A673 (cell line): Measurements from ENCODE around the gene CPT1A. TPM values are rescaled to one million over a fixed set of nuclear protein-coding genes. Genes with fewer than 3 reads are reported as not detected.

Experiments
- BruUV-seq: library from RNA; stranded (reverse); fragments of 400-500 nt; replicated peaks from 2 replicates; lab custom pipeline; 2021; lab: Mats Ljungman, UMichigan
- CTCF ChIA-PET: fragments of 300-600 bp; sonication (Branson Sonifier 250); formaldehyde crosslinking; loops from one replicate; lab custom pipeline; 2022; ENCODE audit warnings: antibody characterized with exemption; lab: Charles Lee
- POLR2A ChIA-PET: fragments of 300-600 bp; sonication (Branson Sonifier 250); formaldehyde crosslinking; loops from one replicate; lab custom pipeline; 2022; ENCODE audit warnings: antibody characterized with exemption; ENCODE audit not compliant: low non-redundant PET; lab: Charles Lee
- DNase-seq: peaks from one replicate; pipeline ENCODE4 v3.0.0-alpha.2; 2015; ENCODE audit warnings: low spot score
- H3K27ac ChIP-seq: fragments of 200-600 bp; sonication (generic); 2 replicates; pipeline ENCODE4 v1.5.1; 2016; ENCODE audit warnings: mixed run types, low read depth, mild to moderate bottlenecking, mixed read lengths, antibody characterized with exemption, low read length; ENCODE audit not compliant: poor library complexity, severe bottlenecking
- H3K27me3 ChIP-seq: fragments of 200-600 bp; sonication (generic); replicated peaks from 2 replicates; pipeline ENCODE4 v1.6.1; 2017; ENCODE audit warnings: mixed run types, low read depth, mild to moderate bottlenecking, mixed read lengths, antibody characterized with exemption, low read length; ENCODE audit not compliant: insufficient read depth, poor library complexity
- H3K36me3 ChIP-seq: fragments of 200-600 bp; sonication (generic); 2 replicates; pipeline ENCODE4 v1.6.1; 2016; ENCODE audit warnings: mixed run types, mild to moderate bottlenecking, mixed read lengths, antibody characterized with exemption, low read length; ENCODE audit not compliant: insufficient read depth, poor library complexity, severe bottlenecking
- H3K4me1 ChIP-seq: fragments of 200-600 bp; sonication (generic); 2 replicates; pipeline ENCODE4 v1.6.1; 2017; ENCODE audit warnings: mixed run types, mild to moderate bottlenecking, mixed read lengths, antibody characterized with exemption, low read length; ENCODE audit not compliant: insufficient read depth, poor library complexity, severe bottlenecking
- H3K4me3 ChIP-seq: fragments of 200-600 bp; sonication (generic); 2 replicates; pipeline ENCODE4 v1.5.1; 2016; ENCODE audit warnings: low read depth, mixed run types, mild to moderate bottlenecking, mixed read lengths, low read length; ENCODE audit not compliant: poor library complexity, severe bottlenecking
- H3K9me3 ChIP-seq: fragments of 200-600 bp; sonication (generic); 2 replicates; pipeline ENCODE4 v1.6.1; 2016; ENCODE audit warnings: mixed run types, low read depth, mild to moderate bottlenecking, mixed read lengths, antibody characterized with exemption, low read length; ENCODE audit not compliant: poor library complexity, severe bottlenecking
- EZH2 ChIP-seq: fragments of 200-600 bp; sonication (generic); IDR thresholded peaks from 2 replicates; pipeline ENCODE4 v1.6.1; 2017; ENCODE audit warnings: borderline replicate concordance, low read depth, mild to moderate bottlenecking, mixed read lengths, antibody characterized with exemption, low read length; ENCODE audit not compliant: poor library complexity, severe bottlenecking
- intact Hi-C: fragments of 100-400 bp; cut with micrococcal nuclease; formaldehyde crosslinking; loops from one replicate; pipeline ENCODE4 v1.10.0; 2022; ENCODE audit not compliant: unreplicated experiment
- total RNA-seq: library from RNA; stranded (reverse); gene quantifications from 2 replicates; pipeline ENCODE4 v1.2.3, GENCODE V29; 2021
- TF ChIP-seq, protein P1 (sequence below): fragments of 300-800, 200-600 bp; sonication (generic); conservative IDR thresholded peaks from 2 replicates; pipeline ENCODE4 v1.5.1; 2017; ENCODE audit warnings: low read depth, mild to moderate bottlenecking, antibody characterized with exemption, low read length, moderate library complexity, mixed read lengths

The CPT1A gene
- total RNA-seq, 1 experiment from 2014 or later = 15.5 TPM

DNA sequence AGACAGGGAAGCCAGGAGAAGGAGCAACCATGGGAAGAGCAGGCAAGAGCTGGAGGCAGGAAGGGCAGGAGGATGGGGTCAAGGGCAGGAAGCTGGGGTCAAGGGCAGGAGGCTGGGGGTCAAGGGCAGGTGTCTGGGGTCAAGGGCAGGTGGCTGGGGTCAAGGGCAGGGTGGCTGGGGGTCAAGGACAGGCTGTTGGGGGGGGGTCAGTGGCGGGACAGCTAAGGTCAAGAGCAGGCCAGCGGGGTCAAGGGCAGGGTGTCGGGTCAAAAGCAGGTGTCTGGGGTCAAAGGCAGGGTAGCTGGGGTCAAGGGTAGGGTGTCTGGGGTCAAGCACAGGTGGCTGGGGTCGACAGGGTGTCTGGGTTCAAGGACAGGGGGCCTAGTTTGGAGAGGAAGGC is 24.2 kb downstream of the CPT1A start:
- intact Hi-C loops = no loop called here
- no peaks in the 10 kb centered on the region for H3K27me3 ChIP-seq
- DNase-seq = no peak
- H3K4me3 ChIP-seq = no peak overlapping the region
- H3K27ac ChIP-seq = no peak overlapping the region
- no peaks in the 10 kb centered on the region for H3K9me3 ChIP-seq
- no peaks in the 10 kb centered on the region for H3K36me3 ChIP-seq
- POLR2A ChIA-PET = no interaction called here
- TF ChIP-seq, protein P1, sequence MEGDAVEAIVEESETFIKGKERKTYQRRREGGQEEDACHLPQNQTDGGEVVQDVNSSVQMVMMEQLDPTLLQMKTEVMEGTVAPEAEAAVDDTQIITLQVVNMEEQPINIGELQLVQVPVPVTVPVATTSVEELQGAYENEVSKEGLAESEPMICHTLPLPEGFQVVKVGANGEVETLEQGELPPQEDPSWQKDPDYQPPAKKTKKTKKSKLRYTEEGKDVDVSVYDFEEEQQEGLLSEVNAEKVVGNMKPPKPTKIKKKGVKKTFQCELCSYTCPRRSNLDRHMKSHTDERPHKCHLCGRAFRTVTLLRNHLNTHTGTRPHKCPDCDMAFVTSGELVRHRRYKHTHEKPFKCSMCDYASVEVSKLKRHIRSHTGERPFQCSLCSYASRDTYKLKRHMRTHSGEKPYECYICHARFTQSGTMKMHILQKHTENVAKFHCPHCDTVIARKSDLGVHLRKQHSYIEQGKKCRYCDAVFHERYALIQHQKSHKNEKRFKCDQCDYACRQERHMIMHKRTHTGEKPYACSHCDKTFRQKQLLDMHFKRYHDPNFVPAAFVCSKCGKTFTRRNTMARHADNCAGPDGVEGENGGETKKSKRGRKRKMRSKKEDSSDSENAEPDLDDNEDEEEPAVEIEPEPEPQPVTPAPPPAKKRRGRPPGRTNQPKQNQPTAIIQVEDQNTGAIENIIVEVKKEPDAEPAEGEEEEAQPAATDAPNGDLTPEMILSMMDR = no peak
- TF ChIP-seq EZH2 = no peak
- BruUV-seq = no TSS peak
- CTCF ChIA-PET = no interaction called here
- H3K4me1 ChIP-seq = no peaks in the 10 kb centered on the region

DNA sequence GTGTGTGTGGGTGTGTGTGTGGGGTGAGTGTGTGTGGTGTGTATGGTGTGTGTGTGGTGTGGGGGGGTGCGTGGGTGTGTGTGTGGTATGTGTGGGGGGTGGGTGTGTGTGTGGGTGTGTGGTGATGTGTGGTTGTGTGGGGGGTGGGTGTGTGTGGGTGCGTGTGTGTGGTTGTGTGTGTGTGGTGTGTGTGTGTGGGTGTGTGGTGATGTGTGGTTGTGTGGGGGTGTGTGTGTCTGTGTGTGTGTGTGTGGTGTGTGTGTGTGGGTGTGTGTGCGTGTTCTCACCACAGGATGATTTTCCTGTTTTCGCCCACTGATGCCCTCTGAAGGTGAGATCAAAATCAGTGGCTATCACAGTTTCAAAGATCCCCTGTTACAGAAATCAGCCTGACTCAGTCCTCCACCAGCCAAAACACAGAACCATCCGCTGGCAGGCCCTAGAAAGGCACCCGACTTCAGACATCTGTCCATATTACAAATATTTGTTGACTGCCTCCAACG is 24.7 kb downstream of the CPT1A start:
- no peak for DNase-seq
- ChIA-PET CTCF (no interaction called here), POLR2A (no interaction called here)
- TF ChIP-seq, protein P1 = no peak
- no peak for TF ChIP-seq EZH2
- Histone ChIP-seq H3K9me3 (no peaks in the 10 kb centered on the region), H3K4me3 (no peak overlapping the region), H3K27ac (no peak overlapping the region), H3K27me3 (no peaks in the 10 kb centered on the region), H3K36me3 (no peaks in the 10 kb centered on the region), H3K4me1 (no peaks in the 10 kb centered on the region)
- no TSS peak for BruUV-seq
- intact Hi-C loops = no loop called here

DNA sequence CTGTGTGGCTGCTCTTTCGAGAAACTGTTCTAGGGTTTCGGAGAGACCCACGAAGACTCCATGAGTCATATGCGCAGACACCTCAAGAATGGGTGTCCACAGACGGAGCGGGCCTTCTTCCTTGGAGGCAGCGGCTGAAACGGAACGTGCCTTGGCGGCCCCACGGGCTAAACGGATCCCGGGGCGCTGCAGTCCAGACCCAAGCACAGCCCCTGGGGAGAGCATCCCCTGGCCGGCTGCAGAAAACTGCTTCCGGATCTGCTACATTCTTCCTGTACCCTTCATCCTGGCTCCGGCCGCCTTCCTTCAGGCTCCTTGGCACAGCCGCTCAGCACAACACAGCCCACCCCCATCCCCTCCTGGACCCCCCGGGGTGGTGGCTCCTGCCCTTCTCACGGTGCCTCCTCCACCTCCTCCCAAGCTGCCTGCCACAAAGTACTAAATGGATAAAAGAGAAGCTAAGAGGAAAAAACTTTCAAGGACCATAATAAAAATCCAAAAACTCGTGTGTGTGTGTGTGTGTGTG is 25.4 kb downstream of the CPT1A start:
- no peaks in the 10 kb centered on the region for H3K27me3 ChIP-seq
- intact Hi-C loops = no loop called here
- no peak overlapping the region for H3K4me3 ChIP-seq
- H3K27ac ChIP-seq = no peak overlapping the region
- DNase-seq = no peak
- no TSS peak for BruUV-seq
- ChIA-PET POLR2A (no interaction called here), CTCF (no interaction called here)
- H3K4me1 ChIP-seq = no peaks in the 10 kb centered on the region
- H3K9me3 ChIP-seq = no peaks in the 10 kb centered on the region
- no peaks in the 10 kb centered on the region for H3K36me3 ChIP-seq
- TF ChIP-seq, protein P1 = no peak
- no peak for TF ChIP-seq EZH2
